MM.1S (cell line): Measurements from ENCODE around the gene ZNF607.

Source experiments
- DNase-seq: peaks from one replicate; pipeline ENCODE4 v3.0.0-alpha.2; 2015
- H2AFZ ChIP-seq: fragments of 300-600 bp; sonication (generic); 2 replicates; pipeline ENCODE4 v1.6.0; 2016; ENCODE audit warnings: antibody characterized with exemption, low read length
- H3F3A ChIP-seq: fragments of 300-600 bp; sonication (generic); 2 replicates; pipeline ENCODE4 v1.6.1; 2016; ENCODE audit warnings: mild to moderate bottlenecking, antibody characterized with exemption, low read length, moderate library complexity, mixed read lengths; ENCODE audit not compliant: insufficient read depth
- H3K27ac ChIP-seq: fragments of 300-600 bp; sonication (generic); 2 replicates; pipeline ENCODE4 v1.5.1; 2016; ENCODE audit warnings: mild to moderate bottlenecking, low read length
- H3K27me3 ChIP-seq: fragments of 300-600 bp; sonication (generic); replicated peaks from 2 replicates; pipeline ENCODE4 v1.6.0; 2016; ENCODE audit warnings: low read length; ENCODE audit not compliant: insufficient read depth
- H3K36me3 ChIP-seq: fragments of 300-600 bp; sonication (generic); replicated peaks from 2 replicates; pipeline ENCODE4 v1.6.1; 2016; ENCODE audit warnings: mild to moderate bottlenecking, low read length, mixed read lengths; ENCODE audit not compliant: insufficient read depth
- H3K4me1 ChIP-seq: fragments of 300-600 bp; sonication (generic); 2 replicates; pipeline ENCODE4 v1.6.1; 2016; ENCODE audit warnings: low read length, mixed read lengths
- H3K4me2 ChIP-seq: fragments of 300-600 bp; sonication (generic); 2 replicates; pipeline ENCODE4 v1.6.0; 2016; ENCODE audit warnings: low read depth, low read length
- H3K4me3 ChIP-seq: fragments of 300-600 bp; sonication (generic); 2 replicates; pipeline ENCODE4 v1.5.1; 2016; ENCODE audit warnings: low read length, mixed read lengths
- H3K79me2 ChIP-seq: fragments of 300-600 bp; sonication (generic); 2 replicates; pipeline ENCODE4 v1.6.1; 2016; ENCODE audit warnings: mixed run types, low read length, mixed read lengths
- H3K9ac ChIP-seq: fragments of 300-600 bp; sonication (generic); 2 replicates; pipeline ENCODE4 v1.6.1; 2016; ENCODE audit warnings: low read length, mixed read lengths
- H3K9me2 ChIP-seq: fragments of 300-600 bp; sonication (generic); replicated peaks from 2 replicates; pipeline ENCODE4 v1.6.1; 2016; ENCODE audit warnings: mild to moderate bottlenecking, low read length, mixed read lengths; ENCODE audit not compliant: insufficient read depth
- H3K9me3 ChIP-seq: fragments of 300-600 bp; sonication (generic); replicated peaks from 2 replicates; pipeline ENCODE4 v1.6.1; 2016; ENCODE audit warnings: mild to moderate bottlenecking, low read length, mixed read lengths; ENCODE audit not compliant: insufficient read depth
- H4K20me1 ChIP-seq: fragments of 300-600 bp; sonication (generic); 2 replicates; pipeline ENCODE4 v1.6.1; 2016; ENCODE audit warnings: mild to moderate bottlenecking, low read length, moderate library complexity, mixed read lengths; ENCODE audit not compliant: insufficient read depth
- CTCF ChIP-seq: fragments of 300-600 bp; sonication (generic); IDR thresholded peaks from 2 replicates; pipeline ENCODE4 v1.5.1; 2016; ENCODE audit warnings: antibody characterized with exemption, low read length, mixed read lengths
- EZH2 ChIP-seq: fragments of 300-600 bp; sonication (generic); optimal IDR thresholded peaks from 2 replicates; pipeline ENCODE3; 2017; ENCODE audit warnings: low read depth, mild to moderate bottlenecking, antibody characterized with exemption, low read length, mixed read lengths
- EZH2phosphoT487 ChIP-seq: fragments of 300-600 bp; sonication (generic); IDR thresholded peaks from 2 replicates; pipeline ENCODE4 v1.6.1; 2018; ENCODE audit warnings: antibody characterized with exemption, low read length

The ZNF607 gene

GRCh38 chr19:37716140-37716539 lies 3.4 kb downstream of the ZNF607 start:
- no peaks in the 10 kb centered on the region for H3K27me3 ChIP-seq
- H3K4me3 ChIP-seq = no peak overlapping the region
- no peaks in the 10 kb centered on the region for H4K20me1 ChIP-seq
- no peaks in the 10 kb centered on the region for H3K4me1 ChIP-seq
- no peaks in the 10 kb centered on the region for H3F3A ChIP-seq
- no peaks in the 10 kb centered on the region for H3K9me2 ChIP-seq
- H2AFZ ChIP-seq = no peak overlapping the region
- no peak overlapping the region for H3K9ac ChIP-seq
- no peak for DNase-seq
- no peaks in the 10 kb centered on the region for H3K9me3 ChIP-seq
- H3K36me3 ChIP-seq = no peaks in the 10 kb centered on the region
- H3K79me2 ChIP-seq = no peaks in the 10 kb centered on the region
- H3K4me2 ChIP-seq = no peak overlapping the region
- TF ChIP-seq EZH2phosphoT487 = no peak
- TF ChIP-seq EZH2 = no peak
- no peak for TF ChIP-seq CTCF
- no peak overlapping the region for H3K27ac ChIP-seq

DNA sequence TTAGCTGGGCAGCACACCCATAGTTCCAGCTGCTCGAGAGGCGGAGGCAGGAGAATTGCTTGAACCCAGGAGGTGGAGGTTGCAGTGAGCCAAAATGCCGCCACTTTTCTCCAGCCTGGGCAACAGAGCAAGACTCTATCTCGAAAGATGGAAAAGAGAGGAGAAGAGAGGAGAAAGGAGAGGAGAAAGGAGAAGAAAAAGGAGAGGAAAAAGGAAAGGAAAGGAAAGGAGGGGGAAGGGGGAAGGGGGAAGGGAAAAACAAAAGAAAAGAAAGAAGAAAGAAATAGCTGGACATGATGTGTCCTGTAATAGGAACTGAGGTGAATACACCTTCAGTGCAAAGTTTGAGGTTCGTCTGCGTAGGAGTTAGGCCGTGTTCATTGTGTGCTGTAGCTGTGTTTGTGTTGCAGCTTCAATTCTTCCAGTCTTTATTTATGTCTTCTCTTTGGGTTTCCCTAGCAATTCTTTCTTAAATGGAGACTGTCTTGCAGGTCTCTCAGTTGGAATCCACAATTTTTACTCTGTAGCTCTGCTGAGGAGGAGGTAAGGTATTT lies 13.4 kb downstream of the ZNF607 start:
- no peaks in the 10 kb centered on the region for H3K36me3 ChIP-seq
- TF ChIP-seq CTCF (no peak), EZH2phosphoT487 (no peak), EZH2 (no peak)
- no peak overlapping the region for H3K4me3 ChIP-seq

GRCh38 chr19:37699057-37699456 lies 20.5 kb downstream of the ZNF607 start:
- Histone ChIP-seq H3K36me3 (no peaks in the 10 kb centered on the region), H3K27me3 (no peaks in the 10 kb centered on the region), H3F3A (no peaks in the 10 kb centered on the region), H3K9ac (no peak overlapping the region), H4K20me1 (no peaks in the 10 kb centered on the region), H3K27ac (no peak overlapping the region), H3K9me3 (no peaks in the 10 kb centered on the region), H3K79me2 (no peaks in the 10 kb centered on the region), H3K9me2 (no peaks in the 10 kb centered on the region), H2AFZ (no peak overlapping the region), H3K4me1 (no peaks in the 10 kb centered on the region), H3K4me2 (no peak overlapping the region), H3K4me3 (no peak overlapping the region)
- DNase-seq = no peak
- TF ChIP-seq EZH2phosphoT487 = no peak
- TF ChIP-seq EZH2 = no peak
- no peak for TF ChIP-seq CTCF

More for the DNA sequence above, 13.4 kb downstream of the ZNF607 start:
- Histone ChIP-seq H3K9me2 (no peaks in the 10 kb centered on the region), H3F3A (no peaks in the 10 kb centered on the region), H3K9me3 (no peaks in the 10 kb centered on the region), H3K27me3 (no peaks in the 10 kb centered on the region), H3K4me2 (no peak overlapping the region), H4K20me1 (no peaks in the 10 kb centered on the region), H2AFZ (no peak overlapping the region), H3K9ac (no peak overlapping the region), H3K27ac (no peak overlapping the region), H3K79me2 (no peaks in the 10 kb centered on the region), H3K4me1 (no peaks in the 10 kb centered on the region)
- no peak for DNase-seq
